WERI-Rb-1 (cell line): ENCODE data around the gene COG3.
A peak's percentile ranks its signal among the peaks of the same experiment; 100 is the strongest.

Experiments used
- DNase-seq: peaks from one replicate; pipeline ENCODE4 v3.0.0-alpha.2; 2020
- H3K27ac ChIP-seq: fragments of 250-450 bp; sonication (Bioruptor Pico); 2 replicates; pipeline ENCODE4 v1.5.1; 2020; ENCODE audit warnings: mild to moderate bottlenecking, moderate library complexity
- H3K27me3 ChIP-seq: fragments of 250-450 bp; sonication (Bioruptor Pico); 2 replicates; pipeline ENCODE4 v1.5.1; 2021; ENCODE audit warnings: mild to moderate bottlenecking, low read depth, moderate library complexity; ENCODE audit not compliant: insufficient read depth, severe bottlenecking
- H3K36me3 ChIP-seq: fragments of 250-450 bp; sonication (Bioruptor Pico); 2 replicates; pipeline ENCODE4 v1.5.1; 2020; ENCODE audit warnings: mild to moderate bottlenecking, moderate library complexity
- H3K4me3 ChIP-seq: 2 replicates; pipeline ENCODE4 v1.5.1; 2011; ENCODE audit warnings: low read depth, mild to moderate bottlenecking, control low read depth, low read length
- H3K9me3 ChIP-seq: fragments of 250-450 bp; sonication (Bioruptor Pico); 2 replicates; pipeline ENCODE4 v1.5.1; 2021; ENCODE audit warnings: mild to moderate bottlenecking, moderate library complexity; ENCODE audit not compliant: severe bottlenecking
- TF ChIP-seq, protein P1 (sequence below): IDR thresholded peaks from 2 replicates; pipeline ENCODE4 v1.5.1; 2011; ENCODE audit warnings: low read depth, mild to moderate bottlenecking, control low read depth, inconsistent platforms, low read length

Gene COG3

GRCh38 chr13:45473627-45474026 is 8.9 kb downstream of the COG3 start:
- Histone ChIP-seq H3K27ac (no peak overlapping the region), H3K4me3 (no peak overlapping the region), H3K27me3 (no peaks in the 10 kb centered on the region), H3K36me3 (peaks cover 4% of the 10 kb centered on the region; the same call in 1 of the 2 replicates), H3K9me3 (no peaks in the 10 kb centered on the region)
- TF ChIP-seq, protein P1, sequence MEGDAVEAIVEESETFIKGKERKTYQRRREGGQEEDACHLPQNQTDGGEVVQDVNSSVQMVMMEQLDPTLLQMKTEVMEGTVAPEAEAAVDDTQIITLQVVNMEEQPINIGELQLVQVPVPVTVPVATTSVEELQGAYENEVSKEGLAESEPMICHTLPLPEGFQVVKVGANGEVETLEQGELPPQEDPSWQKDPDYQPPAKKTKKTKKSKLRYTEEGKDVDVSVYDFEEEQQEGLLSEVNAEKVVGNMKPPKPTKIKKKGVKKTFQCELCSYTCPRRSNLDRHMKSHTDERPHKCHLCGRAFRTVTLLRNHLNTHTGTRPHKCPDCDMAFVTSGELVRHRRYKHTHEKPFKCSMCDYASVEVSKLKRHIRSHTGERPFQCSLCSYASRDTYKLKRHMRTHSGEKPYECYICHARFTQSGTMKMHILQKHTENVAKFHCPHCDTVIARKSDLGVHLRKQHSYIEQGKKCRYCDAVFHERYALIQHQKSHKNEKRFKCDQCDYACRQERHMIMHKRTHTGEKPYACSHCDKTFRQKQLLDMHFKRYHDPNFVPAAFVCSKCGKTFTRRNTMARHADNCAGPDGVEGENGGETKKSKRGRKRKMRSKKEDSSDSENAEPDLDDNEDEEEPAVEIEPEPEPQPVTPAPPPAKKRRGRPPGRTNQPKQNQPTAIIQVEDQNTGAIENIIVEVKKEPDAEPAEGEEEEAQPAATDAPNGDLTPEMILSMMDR = peak; percentile 66
- DNase-seq = peak; percentile 69

- no peaks in the 10 kb centered on the region for H3K27me3 ChIP-seq
- TF ChIP-seq, protein P1 = no peak
- no peak for DNase-seq
- no peak overlapping the region for H3K27ac ChIP-seq
- H3K4me3 ChIP-seq = no peak overlapping the region
- peaks cover 4% of the 10 kb centered on the region; the same call in 1 of the 2 replicates for H3K36me3 ChIP-seq
- no peaks in the 10 kb centered on the region for H3K9me3 ChIP-seq
Observed at GRCh38 chr13:45474584-45475454, 10.1 kb downstream of the COG3 start.

- H3K36me3 ChIP-seq = peaks cover 13% of the 10 kb centered on the region
- peak overlapping the region; percentile 44 for H3K27ac ChIP-seq
- no peak overlapping the region for H3K4me3 ChIP-seq
- no peaks in the 10 kb centered on the region for H3K9me3 ChIP-seq
- TF ChIP-seq, protein P1 = no peak
- no peaks in the 10 kb centered on the region for H3K27me3 ChIP-seq
- peak; percentile 71 for DNase-seq
Observed at GRCh38 chr13:45479661-45480060, 14.9 kb downstream of the COG3 start.

DNA sequence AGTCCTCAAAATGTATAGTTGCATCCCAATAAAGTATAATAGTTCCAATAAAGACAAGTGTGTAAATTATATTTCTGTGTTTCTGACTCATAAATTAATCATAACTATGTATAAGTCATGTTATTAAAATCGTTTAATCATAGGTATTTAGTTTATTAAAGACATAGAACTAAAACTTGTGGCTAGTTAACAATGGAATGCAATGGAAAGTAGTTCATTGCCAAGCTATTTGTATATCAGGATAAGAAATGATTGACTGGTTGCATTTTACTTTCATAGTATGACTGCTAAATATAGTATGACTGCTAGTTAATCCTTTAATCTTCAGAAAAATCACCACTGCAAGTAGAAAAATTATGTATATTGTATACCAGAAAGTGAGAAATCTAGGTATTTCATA is 16.9 kb downstream of the COG3 start:
- H3K9me3 ChIP-seq = no peaks in the 10 kb centered on the region
- no peaks in the 10 kb centered on the region for H3K27me3 ChIP-seq
- no peak overlapping the region for H3K27ac ChIP-seq
- TF ChIP-seq, protein P1 = no peak
- no peak overlapping the region for H3K4me3 ChIP-seq
- no peak for DNase-seq
- H3K36me3 ChIP-seq = peaks cover 17% of the 10 kb centered on the region

DNA sequence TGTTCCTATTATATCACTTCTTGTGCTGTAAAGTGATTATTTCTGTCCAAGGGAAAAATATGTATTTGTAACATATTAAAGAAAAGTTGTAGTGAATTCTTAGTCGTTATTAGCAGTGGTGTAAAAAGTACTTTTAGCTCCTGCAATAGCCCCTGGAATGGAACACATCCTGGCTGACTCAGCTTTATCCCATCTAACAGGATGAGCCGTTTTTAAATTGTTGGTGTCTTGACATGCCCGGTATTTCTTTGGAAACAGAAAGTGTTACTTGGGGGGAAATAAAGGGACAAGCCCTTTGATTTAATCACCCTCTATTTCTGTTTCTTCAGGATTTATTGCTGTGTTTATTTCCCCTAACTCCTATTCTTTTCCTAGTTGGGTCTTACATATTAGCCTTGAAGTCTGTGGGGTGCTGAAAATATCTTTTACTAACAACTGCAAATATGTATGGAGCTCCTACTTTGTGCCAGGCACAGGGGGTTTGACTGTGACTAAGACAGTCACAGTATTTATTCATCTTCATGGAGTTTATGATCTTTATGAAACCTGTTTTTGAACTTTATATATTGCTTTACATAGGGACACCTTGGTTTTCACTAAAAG is 17.9 kb downstream of the COG3 start:
- H3K36me3 ChIP-seq = peaks cover 23% of the 10 kb centered on the region
- DNase-seq = no peak

More for the DNA sequence above, 17.9 kb downstream of the COG3 start:
- no peaks in the 10 kb centered on the region for H3K27me3 ChIP-seq
- peak overlapping the region; percentile 14; the same call in 1 of the 2 replicates for H3K27ac ChIP-seq
- TF ChIP-seq, protein P1 = no peak
- no peak overlapping the region for H3K4me3 ChIP-seq
- no peaks in the 10 kb centered on the region for H3K9me3 ChIP-seq
